ENCODE data around the gene RSRC1. TPM values are rescaled to one million over a fixed set of nuclear protein-coding genes. Genes with fewer than 3 reads are reported as not detected.
A peak's percentile ranks its signal among the peaks of the same experiment; 100 is the strongest.

The RSRC1 gene
- total and polyA plus RNA-seq, 2 experiments from 2014 or later, result 22.6 to 34.1 TPM

- peak overlapping the region; percentile 81 for H3K4me2 ChIP-seq
- under 1% methylated on average over 34 of the region's 37 CpGs for WGBS (ENCODE audit: low lambda C conversion rate, missing lambda C conversion rate)
- no peaks in the 10 kb centered on the region for H3K36me3 ChIP-seq (replicated peaks; ENCODE audit: insufficient read depth, low read depth)
- peak; percentile 22 for DNase-seq (ENCODE audit: low spot score)
- peaks cover 10% of the 10 kb centered on the region for H3K79me2 ChIP-seq
- H3K4me3 ChIP-seq, result no peak overlapping the region
- H4K20me1 ChIP-seq (ENCODE audit: insufficient read depth, poor library complexity, severe bottlenecking), result no peaks in the 10 kb centered on the region
- H3K27me3 ChIP-seq, result peaks cover 70% of the 10 kb centered on the region
- H3K9me3 ChIP-seq (ENCODE audit: low read depth), result no peaks in the 10 kb centered on the region
- TF ChIP-seq, protein P1, sequence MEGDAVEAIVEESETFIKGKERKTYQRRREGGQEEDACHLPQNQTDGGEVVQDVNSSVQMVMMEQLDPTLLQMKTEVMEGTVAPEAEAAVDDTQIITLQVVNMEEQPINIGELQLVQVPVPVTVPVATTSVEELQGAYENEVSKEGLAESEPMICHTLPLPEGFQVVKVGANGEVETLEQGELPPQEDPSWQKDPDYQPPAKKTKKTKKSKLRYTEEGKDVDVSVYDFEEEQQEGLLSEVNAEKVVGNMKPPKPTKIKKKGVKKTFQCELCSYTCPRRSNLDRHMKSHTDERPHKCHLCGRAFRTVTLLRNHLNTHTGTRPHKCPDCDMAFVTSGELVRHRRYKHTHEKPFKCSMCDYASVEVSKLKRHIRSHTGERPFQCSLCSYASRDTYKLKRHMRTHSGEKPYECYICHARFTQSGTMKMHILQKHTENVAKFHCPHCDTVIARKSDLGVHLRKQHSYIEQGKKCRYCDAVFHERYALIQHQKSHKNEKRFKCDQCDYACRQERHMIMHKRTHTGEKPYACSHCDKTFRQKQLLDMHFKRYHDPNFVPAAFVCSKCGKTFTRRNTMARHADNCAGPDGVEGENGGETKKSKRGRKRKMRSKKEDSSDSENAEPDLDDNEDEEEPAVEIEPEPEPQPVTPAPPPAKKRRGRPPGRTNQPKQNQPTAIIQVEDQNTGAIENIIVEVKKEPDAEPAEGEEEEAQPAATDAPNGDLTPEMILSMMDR (IDR thresholded peaks at IDR 0.05; ENCODE audit: poor library complexity), result no peak
- TF ChIP-seq EZH2phosphoT487 (IDR thresholded peaks at IDR 0.05; ENCODE audit: low read depth, severe bottlenecking, unreplicated experiment), result peak; percentile 93
- TF ChIP-seq EZH2 (IDR thresholded peaks at IDR 0.05; ENCODE audit: borderline replicate concordance), result peak; percentile 92
- no peaks in the 10 kb centered on the region for H3K9me2 ChIP-seq (replicated peaks; ENCODE audit: insufficient read depth)
- peak overlapping the region; percentile 69 for H2AFZ ChIP-seq
- H3K4me1 ChIP-seq (ENCODE audit: insufficient read depth), result peaks cover 35% of the 10 kb centered on the region
- H3K27ac ChIP-seq, result no peak overlapping the region
Observed at GRCh38 chr3:158106766-158107471, 3.0 kb upstream of the RSRC1 start.

GRCh38 chr3:158107605-158108444 is 2.1 kb upstream of the RSRC1 start:
- Histone ChIP-seq H3K4me2 (peak overlapping the region; percentile 81), H2AFZ (no peak overlapping the region), H3K9me3 (ENCODE audit: low read depth) (no peaks in the 10 kb centered on the region), H4K20me1 (ENCODE audit: insufficient read depth, poor library complexity, severe bottlenecking) (no peaks in the 10 kb centered on the region), H3K27me3 (peaks cover 61% of the 10 kb centered on the region), H3K4me3 (no peak overlapping the region), H3K36me3 (replicated peaks; ENCODE audit: insufficient read depth, low read depth) (no peaks in the 10 kb centered on the region), H3K79me2 (peaks cover 19% of the 10 kb centered on the region), H3K9me2 (replicated peaks; ENCODE audit: insufficient read depth) (no peaks in the 10 kb centered on the region), H3K27ac (no peak overlapping the region), H3K4me1 (ENCODE audit: insufficient read depth) (peaks cover 31% of the 10 kb centered on the region)
- WGBS (ENCODE audit: low lambda C conversion rate, missing lambda C conversion rate), result 12% methylated on average over 15 of the region's 15 CpGs
- DNase-seq (ENCODE audit: low spot score), result no peak
- TF ChIP-seq EZH2 (IDR thresholded peaks at IDR 0.05; ENCODE audit: borderline replicate concordance), result peak; percentile 86
- TF ChIP-seq, protein P1 (IDR thresholded peaks at IDR 0.05; ENCODE audit: poor library complexity), result no peak

GRCh38 chr3:158108445-158108985 is 1.4 kb upstream of the RSRC1 start:
- no peak for DNase-seq (ENCODE audit: low spot score)
- Histone ChIP-seq H3K27ac (no peak overlapping the region), H3K4me3 (no peak overlapping the region), H3K79me2 (peaks cover 26% of the 10 kb centered on the region), H3K9me2 (replicated peaks; ENCODE audit: insufficient read depth) (no peaks in the 10 kb centered on the region), H3K4me1 (ENCODE audit: insufficient read depth) (peaks cover 25% of the 10 kb centered on the region), H3K4me2 (no peak overlapping the region), H3K36me3 (replicated peaks; ENCODE audit: insufficient read depth, low read depth) (no peaks in the 10 kb centered on the region), H3K27me3 (peaks cover 54% of the 10 kb centered on the region), H3K9me3 (ENCODE audit: low read depth) (no peaks in the 10 kb centered on the region), H4K20me1 (ENCODE audit: insufficient read depth, poor library complexity, severe bottlenecking) (no peaks in the 10 kb centered on the region), H2AFZ (no peak overlapping the region)
- TF ChIP-seq EZH2phosphoT487 (IDR thresholded peaks at IDR 0.05; ENCODE audit: low read depth, severe bottlenecking, unreplicated experiment) (no peak), EZH2 (IDR thresholded peaks at IDR 0.05; ENCODE audit: borderline replicate concordance) (no peak)
- TF ChIP-seq, protein P1 (IDR thresholded peaks at IDR 0.05; ENCODE audit: poor library complexity), result no peak
- WGBS (ENCODE audit: low lambda C conversion rate, missing lambda C conversion rate), result 29% methylated on average over 2 of the region's 2 CpGs

Measured in hepatocyte (in vitro differentiated cells).